Spleen (tissue), 11 donors: ENCODE measurements around the gene GPR156. TPM values are rescaled to one million over a fixed set of nuclear protein-coding genes. Genes with fewer than 3 reads are reported as not detected.
A peak's percentile ranks its signal among the peaks of the same experiment; 100 is the strongest.

Experiments used
- DNase-seq: peaks from one replicate; pipeline ENCODE4 v3.0.0-alpha.2; 2020
- H3K27ac ChIP-seq, 8 donors: fragments of 200-600 bp; sonication (generic) in 7 of 8; 1 replicate in 4 of 8; 2 replicates in 4 of 8; pipeline versions ENCODE4 v1.5.0 to v1.8.0; 2016 to 2021; ENCODE audit warnings: inconsistent platforms in 4 of 8, mild to moderate bottlenecking in 4 of 8, moderate library complexity in 1 of 8
- H3K27me3 ChIP-seq, 7 donors: fragments of 200-600 bp; sonication (generic) in 6 of 7; replicated peaks in 1 of 7; 1 replicate in 4 of 7; 2 replicates in 3 of 7; pipeline versions ENCODE4 v1.5.0 to v1.8.0; 2016 to 2021; ENCODE audit warnings: inconsistent platforms in 3 of 7, mild to moderate bottlenecking in 1 of 7
- H3K36me3 ChIP-seq, 6 donors: fragments of 200-600 bp; sonication (generic) in 5 of 6; 1 replicate in 4 of 6; 2 replicates in 2 of 6; pipeline versions ENCODE4 v1.5.0 to v1.8.0; 2016 to 2021; ENCODE audit warnings: inconsistent platforms in 2 of 6
- H3K4me1 ChIP-seq, 6 donors: fragments of 200-600 bp; sonication (generic) in 5 of 6; 1 replicate in 3 of 6; 2 replicates in 3 of 6; pipeline versions ENCODE4 v1.5.0 to v1.8.0; 2016 to 2021; ENCODE audit warnings: inconsistent platforms in 3 of 6
- H3K4me3 ChIP-seq, 8 donors: fragments of 200-600 bp; sonication (generic) in 7 of 8; 1 replicate in 4 of 8; 2 replicates in 4 of 8; pipeline versions ENCODE4 v1.5.0 to v1.8.0; 2016 to 2021; ENCODE audit warnings: inconsistent platforms in 4 of 8, mild to moderate bottlenecking in 4 of 8, moderate library complexity in 2 of 8
- H3K9me3 ChIP-seq, 8 donors: fragments of 200-600 bp; sonication (generic) in 7 of 8; 1 replicate in 4 of 8; 2 replicates in 4 of 8; pipeline versions ENCODE4 v1.5.0 to v1.8.0; 2016 to 2021; ENCODE audit warnings: inconsistent platforms in 4 of 8
- POLR2A ChIP-seq, 3 donors: fragments of 450-650 bp; IDR thresholded peaks; one replicate each; pipeline ENCODE4 v1.5.1; 2017; ENCODE audit warnings: antibody characterized with exemption in 3 of 3, mild to moderate bottlenecking in 1 of 3
- POLR2AphosphoS5 ChIP-seq, 3 donors: sonication (generic); formaldehyde crosslinking; IDR thresholded peaks; one replicate each; pipeline ENCODE4 v1.5.1; 2017; ENCODE audit warnings: antibody characterized with exemption in 3 of 3
- WGBS, 5 donors: extraction: QIAGEN DNeasy Blood & Tissue Kit in 3 of 5; methylation state at CpG; one replicate each; pipeline versions ENCODE4 v1.1.5 to v1.1.7; 2013 to 2018; 5-methylcytosine and 5-hydroxymethylcytosine counted together
- intact Hi-C: fragments of 100-400 bp; cut with DNase I; formaldehyde crosslinking; loops from one replicate; pipeline ENCODE4 v1.15.0; 2023; ENCODE audit warnings: low total_unique reads
- polyA plus RNA-seq, 3 donors: library from polyadenylated mRNA; stranded (reverse); fragments of 200-250 nt; gene quantifications; one replicate each; pipeline ENCODE4 v1.2.1, GENCODE V29; 2013
- total RNA-seq, 7 donors: library from RNA; depleted of rRNA in 3 of 7; stranded (reverse); fragments of >200 nt in 3 of 7; fragmentation: NEBNext Ultra II Directional in 4 of 7; extraction: Animal tissue kit (Norgen Biotek cat#: 25700) in 4 of 7; gene quantifications; one replicate each; pipeline versions ENCODE4 v1.1.0 to v1.2.1, GENCODE V29; 2016 to 2021
- TF ChIP-seq, protein P1 (sequence below), 11 experiments: fragments of 200-600 bp in 7 of 11; fragments of 450-650 bp in 4 of 11; sonication (generic) in 4 of 11; IDR thresholded peaks in 8 of 11; conservative IDR thresholded peaks in 3 of 11; 1 replicate in 7 of 11; 2 replicates in 4 of 11; pipeline versions ENCODE4 v1.4.0 to v1.8.0; 2016 to 2021; ENCODE audit warnings: antibody characterized with exemption in 11 of 11, inconsistent platforms in 4 of 11, mild to moderate bottlenecking in 1 of 11
- donor health status: healthy with polysubstance abuse.
- donor health status: DM: no; HTN: no; CAD: no; lungs with moderate emphysema.
- donor health status: DM: no; HTN: no; CAD: no.
- donor health status: Bipolar disorder and iron deficiency.
- donor health status: healthy.
- donor health status: DM: no; HTN: no; CAD: no.
- donor health status: DM: yes; HTN: yes; CAD: no.

GPR156 gene
- total and polyA plus RNA-seq, 10 donors = 0.03 to 0.41 (median 0.18) TPM; not detected in 4

DNA sequence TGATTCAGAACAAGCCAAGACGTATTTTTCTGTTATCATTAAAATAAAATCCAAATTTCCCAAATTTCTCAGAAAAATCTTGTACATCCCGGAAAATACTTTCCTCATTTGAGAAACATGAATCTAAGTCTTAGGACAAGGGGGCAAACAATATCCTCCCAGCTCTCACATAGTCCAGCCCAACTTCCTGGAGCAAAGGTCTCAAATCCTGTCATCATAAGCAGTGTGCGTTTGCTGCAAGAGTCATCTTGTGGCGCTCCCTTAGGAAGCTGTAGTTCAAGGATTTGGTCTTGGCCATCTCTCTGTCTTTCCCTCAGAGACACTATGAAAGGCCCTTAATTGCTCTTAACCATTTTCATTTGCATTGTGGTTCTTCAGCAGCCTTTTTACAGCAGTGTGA is 133.2 kb downstream of the GPR156 start:
- WGBS, 5 donors = 50 to 76% (median 66%) methylated on average over 4 of the region's 4 CpGs
- no peak overlapping the region for H3K4me3 ChIP-seq
- intact Hi-C loops = no loop called here

DNA sequence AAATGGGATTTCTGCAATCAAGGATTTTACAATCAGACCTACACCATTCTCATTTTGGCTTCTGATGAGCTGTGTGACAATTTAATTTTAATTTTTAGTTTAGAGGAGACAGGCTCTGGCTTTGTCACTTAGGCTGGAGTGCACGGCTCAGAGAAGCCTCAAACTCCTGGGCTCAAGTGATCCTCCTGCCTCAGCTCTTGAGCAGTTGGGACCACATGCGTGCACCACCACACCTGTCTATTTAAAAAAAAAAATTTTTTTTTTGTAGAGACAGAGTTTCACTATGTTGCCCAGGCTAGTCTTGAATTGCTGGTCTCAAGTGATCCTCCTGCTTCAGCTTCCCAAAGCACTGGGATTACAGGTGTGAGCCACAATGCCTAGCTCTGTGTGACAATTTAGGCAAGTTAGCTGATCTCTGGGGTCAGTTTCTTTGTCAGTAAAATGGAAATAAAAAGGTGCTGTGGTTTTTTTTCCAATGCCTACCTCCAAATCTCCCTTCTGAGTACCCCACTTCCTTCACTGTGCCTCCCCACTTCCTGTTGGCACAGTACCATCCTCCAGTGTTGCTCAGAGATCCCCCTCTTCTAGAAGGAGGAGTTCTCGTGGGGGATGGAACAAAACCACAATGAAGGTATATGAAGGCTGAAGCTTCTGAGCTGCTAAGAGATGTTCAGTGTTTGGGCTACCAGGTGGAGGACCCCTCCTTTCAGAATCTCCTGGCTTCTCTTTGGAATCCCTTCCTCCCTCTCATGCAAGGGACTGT is 136.7 kb downstream of the GPR156 start:
- H3K36me3 ChIP-seq = no peaks in the 10 kb centered on the region
- intact Hi-C loops = no loop called here
- no peak overlapping the region for H3K27ac ChIP-seq
- H3K4me1 ChIP-seq = peaks cover 0 to 9% (median 3%) of the 10 kb centered on the region in 6 donors
- H3K9me3 ChIP-seq = no peaks in the 10 kb centered on the region
- no peaks in the 10 kb centered on the region for H3K27me3 ChIP-seq
- no peak overlapping the region for H3K4me3 ChIP-seq
- 66 to 75% (median 69%) methylated on average over 3 of the region's 3 CpGs for WGBS, 5 donors
- DNase-seq = no peak
- TF ChIP-seq POLR2AphosphoS5 (IDR thresholded peaks at IDR 0.05) = no peak
- TF ChIP-seq, protein P1, sequence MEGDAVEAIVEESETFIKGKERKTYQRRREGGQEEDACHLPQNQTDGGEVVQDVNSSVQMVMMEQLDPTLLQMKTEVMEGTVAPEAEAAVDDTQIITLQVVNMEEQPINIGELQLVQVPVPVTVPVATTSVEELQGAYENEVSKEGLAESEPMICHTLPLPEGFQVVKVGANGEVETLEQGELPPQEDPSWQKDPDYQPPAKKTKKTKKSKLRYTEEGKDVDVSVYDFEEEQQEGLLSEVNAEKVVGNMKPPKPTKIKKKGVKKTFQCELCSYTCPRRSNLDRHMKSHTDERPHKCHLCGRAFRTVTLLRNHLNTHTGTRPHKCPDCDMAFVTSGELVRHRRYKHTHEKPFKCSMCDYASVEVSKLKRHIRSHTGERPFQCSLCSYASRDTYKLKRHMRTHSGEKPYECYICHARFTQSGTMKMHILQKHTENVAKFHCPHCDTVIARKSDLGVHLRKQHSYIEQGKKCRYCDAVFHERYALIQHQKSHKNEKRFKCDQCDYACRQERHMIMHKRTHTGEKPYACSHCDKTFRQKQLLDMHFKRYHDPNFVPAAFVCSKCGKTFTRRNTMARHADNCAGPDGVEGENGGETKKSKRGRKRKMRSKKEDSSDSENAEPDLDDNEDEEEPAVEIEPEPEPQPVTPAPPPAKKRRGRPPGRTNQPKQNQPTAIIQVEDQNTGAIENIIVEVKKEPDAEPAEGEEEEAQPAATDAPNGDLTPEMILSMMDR (IDR thresholded peaks at IDR 0.05 in 8 of 11, conservative IDR thresholded peaks at IDR 0.05 in 3 of 11) = no peak
- no peak for TF ChIP-seq POLR2A (IDR thresholded peaks at IDR 0.05)

More for the DNA sequence above, 133.2 kb downstream of the GPR156 start:
- Histone ChIP-seq H3K9me3 (peaks cover 0 to 27% (median 23%) of the 10 kb centered on the region in 8 donors), H3K27me3 (no peaks in the 10 kb centered on the region), H3K36me3 (no peaks in the 10 kb centered on the region), H3K4me1 (peaks cover 0 to 9% (median 3%) of the 10 kb centered on the region in 6 donors), H3K27ac (peak overlapping the region in 1 of 8 donors; percentile 7)
- DNase-seq = no peak
- TF ChIP-seq POLR2AphosphoS5 (IDR thresholded peaks at IDR 0.05) (peak in 1 of 3 donors; percentile 16), POLR2A (IDR thresholded peaks at IDR 0.05) (no peak)
- TF ChIP-seq, protein P1 (IDR thresholded peaks at IDR 0.05 in 8 of 11, conservative IDR thresholded peaks at IDR 0.05 in 3 of 11) = no peak

DNA sequence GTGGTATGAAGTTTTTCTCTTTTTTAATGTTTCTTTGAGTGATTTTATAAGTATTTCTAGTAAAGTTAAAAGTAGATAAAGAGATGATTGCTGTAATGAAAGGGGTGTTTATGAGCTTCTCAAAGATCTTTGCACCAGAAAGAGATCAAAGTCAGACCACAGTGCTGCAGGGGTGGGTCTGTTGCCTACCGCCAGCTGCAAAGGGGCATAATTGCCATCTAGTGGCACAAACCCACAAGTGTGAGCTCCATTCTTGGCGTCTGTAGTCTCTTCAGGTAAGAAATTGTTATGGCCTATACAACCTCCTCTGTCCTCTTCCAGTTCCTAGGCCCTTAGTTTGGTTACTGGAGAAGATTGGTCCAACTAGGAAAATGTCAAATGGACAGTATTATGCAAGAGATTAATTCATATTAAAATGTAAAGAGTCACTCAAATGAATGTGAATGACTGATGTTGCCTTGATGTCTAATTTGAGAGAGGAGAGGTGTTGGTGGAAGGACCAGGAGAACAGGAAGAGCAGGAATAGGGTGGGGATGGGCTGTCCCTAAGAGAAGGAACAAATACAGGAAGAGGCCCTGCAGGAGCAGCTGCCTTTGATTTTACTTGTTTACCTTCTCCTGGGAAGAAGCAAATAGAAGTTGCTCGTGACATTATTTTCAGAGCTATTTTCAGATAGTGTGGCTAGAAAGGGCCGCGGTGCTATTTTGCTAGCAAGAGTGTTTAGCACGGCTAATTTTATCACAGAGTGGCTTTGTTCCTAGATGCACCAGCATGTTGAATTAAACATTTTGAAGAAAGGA is 137.8 kb downstream of the GPR156 start:
- H3K27ac ChIP-seq = no peak overlapping the region
- intact Hi-C loops = no loop called here
- 33 to 62% (median 45%) methylated on average over 6 of the region's 6 CpGs for WGBS, 5 donors

More for the DNA sequence above, 137.8 kb downstream of the GPR156 start:
- no peaks in the 10 kb centered on the region for H3K9me3 ChIP-seq
- no peaks in the 10 kb centered on the region for H3K27me3 ChIP-seq
- H3K4me1 ChIP-seq = peaks cover 0 to 9% (median 3%) of the 10 kb centered on the region in 6 donors
- no peak for DNase-seq
- no peaks in the 10 kb centered on the region for H3K36me3 ChIP-seq
- TF ChIP-seq, protein P1 (IDR thresholded peaks at IDR 0.05 in 8 of 11, conservative IDR thresholded peaks at IDR 0.05 in 3 of 11) = peak in 6 of 11 experiments; percentile 16 to 51 (median 30)
- TF ChIP-seq POLR2A (IDR thresholded peaks at IDR 0.05) = no peak
- no peak overlapping the region for H3K4me3 ChIP-seq
